Measurements from ENCODE around the gene ARHGAP21.

DNA sequence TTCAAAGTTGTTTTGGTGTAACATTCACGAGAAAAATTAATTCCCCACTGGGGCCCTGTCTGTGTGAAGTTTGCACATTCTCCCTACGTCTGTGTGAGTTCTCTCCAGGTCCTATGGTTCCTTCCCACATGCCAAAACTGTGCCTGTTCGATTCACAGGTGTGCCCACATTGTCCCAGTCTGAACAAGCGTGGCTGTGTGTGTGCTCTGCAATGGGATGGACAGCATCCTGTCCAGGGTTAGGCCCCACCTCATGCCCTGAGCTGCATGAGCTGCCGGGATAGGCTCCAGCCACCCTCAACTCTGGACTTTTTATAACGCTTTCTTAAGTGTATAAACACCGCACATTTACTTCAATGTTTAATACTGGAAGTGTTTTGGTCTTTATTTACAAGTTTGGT is 55.4 kb downstream of the ARHGAP21 start:
- no peak for TF ChIP-seq EZH2phosphoT487 (IDR thresholded peaks at IDR 0.05; ENCODE audit: borderline replicate concordance, low read length)
- TF ChIP-seq, protein P1, sequence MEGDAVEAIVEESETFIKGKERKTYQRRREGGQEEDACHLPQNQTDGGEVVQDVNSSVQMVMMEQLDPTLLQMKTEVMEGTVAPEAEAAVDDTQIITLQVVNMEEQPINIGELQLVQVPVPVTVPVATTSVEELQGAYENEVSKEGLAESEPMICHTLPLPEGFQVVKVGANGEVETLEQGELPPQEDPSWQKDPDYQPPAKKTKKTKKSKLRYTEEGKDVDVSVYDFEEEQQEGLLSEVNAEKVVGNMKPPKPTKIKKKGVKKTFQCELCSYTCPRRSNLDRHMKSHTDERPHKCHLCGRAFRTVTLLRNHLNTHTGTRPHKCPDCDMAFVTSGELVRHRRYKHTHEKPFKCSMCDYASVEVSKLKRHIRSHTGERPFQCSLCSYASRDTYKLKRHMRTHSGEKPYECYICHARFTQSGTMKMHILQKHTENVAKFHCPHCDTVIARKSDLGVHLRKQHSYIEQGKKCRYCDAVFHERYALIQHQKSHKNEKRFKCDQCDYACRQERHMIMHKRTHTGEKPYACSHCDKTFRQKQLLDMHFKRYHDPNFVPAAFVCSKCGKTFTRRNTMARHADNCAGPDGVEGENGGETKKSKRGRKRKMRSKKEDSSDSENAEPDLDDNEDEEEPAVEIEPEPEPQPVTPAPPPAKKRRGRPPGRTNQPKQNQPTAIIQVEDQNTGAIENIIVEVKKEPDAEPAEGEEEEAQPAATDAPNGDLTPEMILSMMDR (IDR thresholded peaks at IDR 0.05; ENCODE audit: low read depth, low read length, poor library complexity, severe bottlenecking): no peak

Measured in DOHH2 (cell line).